ENCODE measurements around the gene ANP32A.

ANP32A gene

GRCh38 chr15:68834346-68834745, 13.7 kb upstream of the ANP32A start:
- Histone ChIP-seq H3K9ac (ENCODE audit: low read length) (no peak overlapping the region), H3K36me3 (ENCODE audit: control insufficient read depth, insufficient read depth, low read length) (no peaks in the 10 kb centered on the region), H3K27ac (ENCODE audit: low read depth, low read length) (no peak overlapping the region), H3K27me3 (ENCODE audit: control insufficient read depth, insufficient read depth, low read length) (no peaks in the 10 kb centered on the region), H3K4me3 (ENCODE audit: low read length) (no peak overlapping the region), H3K4me1 (ENCODE audit: control insufficient read depth, insufficient read depth, low read length) (no peaks in the 10 kb centered on the region)

GRCh38 chr15:68833700-68834331, 13.1 kb upstream of the ANP32A start:
- Histone ChIP-seq H3K27ac (ENCODE audit: low read depth, low read length) (no peak overlapping the region), H3K27me3 (ENCODE audit: control insufficient read depth, insufficient read depth, low read length) (no peaks in the 10 kb centered on the region), H3K4me1 (ENCODE audit: control insufficient read depth, insufficient read depth, low read length) (no peaks in the 10 kb centered on the region), H3K36me3 (ENCODE audit: control insufficient read depth, insufficient read depth, low read length) (no peaks in the 10 kb centered on the region), H3K9ac (ENCODE audit: low read length) (no peak overlapping the region), H3K4me3 (ENCODE audit: low read length) (no peak overlapping the region)

- Histone ChIP-seq H3K27me3 (ENCODE audit: control insufficient read depth, insufficient read depth, low read length) (no peaks in the 10 kb centered on the region), H3K9ac (ENCODE audit: low read length) (no peak overlapping the region), H3K4me3 (ENCODE audit: low read length) (no peak overlapping the region), H3K4me1 (ENCODE audit: control insufficient read depth, insufficient read depth, low read length) (no peaks in the 10 kb centered on the region), H3K36me3 (ENCODE audit: control insufficient read depth, insufficient read depth, low read length) (no peaks in the 10 kb centered on the region), H3K27ac (ENCODE audit: low read depth, low read length) (no peak overlapping the region)
Observed at GRCh38 chr15:68830141-68830785, 9.6 kb upstream of the ANP32A start.

GRCh38 chr15:68829068-68829467, 8.4 kb upstream of the ANP32A start:
- H3K27me3 ChIP-seq (ENCODE audit: control insufficient read depth, insufficient read depth, low read length), result no peaks in the 10 kb centered on the region
- H3K4me1 ChIP-seq (ENCODE audit: control insufficient read depth, insufficient read depth, low read length), result no peaks in the 10 kb centered on the region
- H3K9ac ChIP-seq (ENCODE audit: low read length), result no peak overlapping the region
- H3K4me3 ChIP-seq (ENCODE audit: low read length), result no peak overlapping the region
- no peaks in the 10 kb centered on the region for H3K36me3 ChIP-seq (ENCODE audit: control insufficient read depth, insufficient read depth, low read length)
- no peak overlapping the region for H3K27ac ChIP-seq (ENCODE audit: low read depth, low read length)

GRCh38 chr15:68823561-68823960, 2.9 kb upstream of the ANP32A start:
- peaks cover 4% of the 10 kb centered on the region for H3K4me1 ChIP-seq (ENCODE audit: control insufficient read depth, insufficient read depth, low read length)
- no peaks in the 10 kb centered on the region for H3K27me3 ChIP-seq (ENCODE audit: control insufficient read depth, insufficient read depth, low read length)
- no peak overlapping the region for H3K27ac ChIP-seq (ENCODE audit: low read depth, low read length)
- H3K4me3 ChIP-seq (ENCODE audit: low read length), result no peak overlapping the region
- no peak overlapping the region for H3K9ac ChIP-seq (ENCODE audit: low read length)
- H3K36me3 ChIP-seq (ENCODE audit: control insufficient read depth, insufficient read depth, low read length), result no peaks in the 10 kb centered on the region

GRCh38 chr15:68822818-68823217, 2.1 kb upstream of the ANP32A start:
- no peaks in the 10 kb centered on the region for H3K27me3 ChIP-seq (ENCODE audit: control insufficient read depth, insufficient read depth, low read length)
- H3K4me3 ChIP-seq (ENCODE audit: low read length), result no peak overlapping the region
- H3K9ac ChIP-seq (ENCODE audit: low read length), result no peak overlapping the region
- peaks cover 4% of the 10 kb centered on the region for H3K4me1 ChIP-seq (ENCODE audit: control insufficient read depth, insufficient read depth, low read length)
- no peak overlapping the region for H3K27ac ChIP-seq (ENCODE audit: low read depth, low read length)
- no peaks in the 10 kb centered on the region for H3K36me3 ChIP-seq (ENCODE audit: control insufficient read depth, insufficient read depth, low read length)

- Histone ChIP-seq H3K4me1 (ENCODE audit: control insufficient read depth, insufficient read depth, low read length) (peaks cover 5% of the 10 kb centered on the region), H3K27ac (ENCODE audit: low read depth, low read length) (no peak overlapping the region), H3K27me3 (ENCODE audit: control insufficient read depth, insufficient read depth, low read length) (no peaks in the 10 kb centered on the region), H3K9ac (ENCODE audit: low read length) (no peak overlapping the region), H3K36me3 (ENCODE audit: control insufficient read depth, insufficient read depth, low read length) (no peaks in the 10 kb centered on the region), H3K4me3 (ENCODE audit: low read length) (peak overlapping the region; percentile 96)
Observed at GRCh38 chr15:68821841-68822381, 1.2 kb upstream of the ANP32A start.

- H3K27me3 ChIP-seq (ENCODE audit: control insufficient read depth, insufficient read depth, low read length), result no peaks in the 10 kb centered on the region
- peak overlapping the region; percentile 10 for H3K9ac ChIP-seq (ENCODE audit: low read length)
- no peaks in the 10 kb centered on the region for H3K36me3 ChIP-seq (ENCODE audit: control insufficient read depth, insufficient read depth, low read length)
- H3K4me1 ChIP-seq (ENCODE audit: control insufficient read depth, insufficient read depth, low read length), result peaks cover 11% of the 10 kb centered on the region
- peak overlapping the region; percentile 96 for H3K27ac ChIP-seq (ENCODE audit: low read depth, low read length)
- peak overlapping the region; percentile 96 for H3K4me3 ChIP-seq (ENCODE audit: low read length)
Observed at GRCh38 chr15:68821190-68821840, 620 bp upstream of the ANP32A start.

GRCh38 chr15:68819495-68820294, 1.0 kb downstream of the ANP32A start:
- peak overlapping the region; percentile 82 for H3K9ac ChIP-seq (ENCODE audit: low read length)
- H3K27me3 ChIP-seq (ENCODE audit: control insufficient read depth, insufficient read depth, low read length), result no peaks in the 10 kb centered on the region
- peaks cover 14% of the 10 kb centered on the region for H3K4me1 ChIP-seq (ENCODE audit: control insufficient read depth, insufficient read depth, low read length)
- H3K36me3 ChIP-seq (ENCODE audit: control insufficient read depth, insufficient read depth, low read length), result no peaks in the 10 kb centered on the region
- peak overlapping the region; percentile 96 for H3K27ac ChIP-seq (ENCODE audit: low read depth, low read length)
- H3K4me3 ChIP-seq (ENCODE audit: low read length), result peak overlapping the region; percentile 96

GRCh38 chr15:68818769-68819494, 1.8 kb downstream of the ANP32A start:
- Histone ChIP-seq H3K36me3 (ENCODE audit: control insufficient read depth, insufficient read depth, low read length) (no peaks in the 10 kb centered on the region), H3K9ac (ENCODE audit: low read length) (peak overlapping the region; percentile 82)

GRCh38 chr15:68818066-68818768, 2.5 kb downstream of the ANP32A start:
- Histone ChIP-seq H3K27me3 (ENCODE audit: control insufficient read depth, insufficient read depth, low read length) (no peaks in the 10 kb centered on the region), H3K27ac (ENCODE audit: low read depth, low read length) (peak overlapping the region; percentile 96), H3K4me1 (ENCODE audit: control insufficient read depth, insufficient read depth, low read length) (peaks cover 17% of the 10 kb centered on the region), H3K4me3 (ENCODE audit: low read length) (peak overlapping the region; percentile 96), H3K9ac (ENCODE audit: low read length) (peak overlapping the region; percentile 70), H3K36me3 (ENCODE audit: control insufficient read depth, insufficient read depth, low read length) (no peaks in the 10 kb centered on the region)

More at GRCh38 chr15:68818769-68819494, 1.8 kb downstream of the ANP32A start:
- Histone ChIP-seq H3K4me3 (ENCODE audit: low read length) (peak overlapping the region; percentile 96), H3K4me1 (ENCODE audit: control insufficient read depth, insufficient read depth, low read length) (peaks cover 14% of the 10 kb centered on the region), H3K27me3 (ENCODE audit: control insufficient read depth, insufficient read depth, low read length) (no peaks in the 10 kb centered on the region), H3K27ac (ENCODE audit: low read depth, low read length) (peak overlapping the region; percentile 96)

Data from rectal smooth muscle tissue (tissue), 1 donor.